HEK293 (cell line): ENCODE results near the gene SIKE1.

Source experiments
- SP7 ChIP-seq: fragments of 450-650 bp; formaldehyde crosslinking; IDR thresholded peaks from 2 replicates; pipeline ENCODE4 v1.5.1; 2016; ENCODE audit warnings: missing biosample characterization, missing genetic modification characterization
- YY1 ChIP-seq: fragments of 450-650 bp; formaldehyde crosslinking; IDR thresholded peaks from 2 replicates; pipeline ENCODE4 v1.5.1; 2018; ENCODE audit warnings: missing biosample characterization, missing genetic modification characterization
- ZNF544 ChIP-seq: fragments of 450-650 bp; formaldehyde crosslinking; IDR thresholded peaks from 2 replicates; pipeline ENCODE4 v1.5.0; 2017; ENCODE audit warnings: missing biosample characterization, missing genetic modification characterization
- TF ChIP-seq, protein P1 (sequence below): fragments of 450-650 bp; formaldehyde crosslinking; IDR thresholded peaks from 2 replicates; pipeline ENCODE4 v1.5.1; 2016; ENCODE audit warnings: missing biosample characterization, missing genetic modification characterization

- TF ChIP-seq ZNF544 (no peak), SP7 (tag by site-specific recombination) (no peak), YY1 (no peak)
- TF ChIP-seq, protein P1, sequence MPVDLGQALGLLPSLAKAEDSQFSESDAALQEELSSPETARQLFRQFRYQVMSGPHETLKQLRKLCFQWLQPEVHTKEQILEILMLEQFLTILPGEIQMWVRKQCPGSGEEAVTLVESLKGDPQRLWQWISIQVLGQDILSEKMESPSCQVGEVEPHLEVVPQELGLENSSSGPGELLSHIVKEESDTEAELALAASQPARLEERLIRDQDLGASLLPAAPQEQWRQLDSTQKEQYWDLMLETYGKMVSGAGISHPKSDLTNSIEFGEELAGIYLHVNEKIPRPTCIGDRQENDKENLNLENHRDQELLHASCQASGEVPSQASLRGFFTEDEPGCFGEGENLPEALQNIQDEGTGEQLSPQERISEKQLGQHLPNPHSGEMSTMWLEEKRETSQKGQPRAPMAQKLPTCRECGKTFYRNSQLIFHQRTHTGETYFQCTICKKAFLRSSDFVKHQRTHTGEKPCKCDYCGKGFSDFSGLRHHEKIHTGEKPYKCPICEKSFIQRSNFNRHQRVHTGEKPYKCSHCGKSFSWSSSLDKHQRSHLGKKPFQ (tag by site-specific recombination): no peak
Observed at GRCh38 chr1:114771992-114772391, 8.5 kb downstream of the SIKE1 start.
